Lower lobe of right lung (tissue), 2 donors: ENCODE results near the gene OS9. TPM values are rescaled to one million over a fixed set of nuclear protein-coding genes. Genes with fewer than 3 reads are reported as not detected.

Source experiments
- ATAC-seq, 2 donors: fragments of 200-7000 bp; cut with Tn5 transposase; one replicate each; pipeline ENCODE4 v1.9.1; 2020 to 2022; ENCODE audit warnings: mild to moderate bottlenecking in 2 of 2, moderate library complexity in 2 of 2
- DNase-seq: peaks from one replicate; pipeline ENCODE4 v3.0.0-alpha.2; 2020
- H3K27ac ChIP-seq: fragments of 200-600 bp; one replicate; pipeline ENCODE4 v1.8.0; 2022
- H3K27me3 ChIP-seq: fragments of 200-600 bp; one replicate; pipeline ENCODE4 v1.8.0; 2022; ENCODE audit warnings: low read depth
- H3K36me3 ChIP-seq: fragments of 200-600 bp; one replicate; pipeline ENCODE4 v1.8.0; 2022; ENCODE audit warnings: mild to moderate bottlenecking
- H3K4me1 ChIP-seq: fragments of 200-600 bp; one replicate; pipeline ENCODE4 v1.8.0; 2022
- H3K4me3 ChIP-seq: fragments of 200-600 bp; one replicate; pipeline ENCODE4 v1.8.0; 2022; ENCODE audit warnings: mild to moderate bottlenecking
- H3K9me3 ChIP-seq: fragments of 200-600 bp; one replicate; pipeline ENCODE4 v1.8.0; 2022
- intact Hi-C: fragments of 100-400 bp; cut with DNase I; formaldehyde crosslinking; loops from one replicate; pipeline ENCODE4 v1.11.0; 2022
- total RNA-seq: library from RNA; stranded (reverse); fragmentation: NEBNext Ultra II Directional; extraction: Animal tissue kit (Norgen Biotek cat#: 25700); gene quantifications from one replicate; pipeline ENCODE4 v1.2.1, GENCODE V29; 2021
- TF ChIP-seq, protein P1 (sequence below): fragments of 200-600 bp; IDR thresholded peaks from one replicate; pipeline ENCODE4 v1.8.0; 2022; ENCODE audit warnings: antibody characterized with exemption, mild to moderate bottlenecking
- donor health status: DM: no; HTN: yes; CAD: no; lungs with severe emphysema.

Gene OS9
- total RNA-seq, 1 donor from 2014 or later, result 294 TPM

DNA sequence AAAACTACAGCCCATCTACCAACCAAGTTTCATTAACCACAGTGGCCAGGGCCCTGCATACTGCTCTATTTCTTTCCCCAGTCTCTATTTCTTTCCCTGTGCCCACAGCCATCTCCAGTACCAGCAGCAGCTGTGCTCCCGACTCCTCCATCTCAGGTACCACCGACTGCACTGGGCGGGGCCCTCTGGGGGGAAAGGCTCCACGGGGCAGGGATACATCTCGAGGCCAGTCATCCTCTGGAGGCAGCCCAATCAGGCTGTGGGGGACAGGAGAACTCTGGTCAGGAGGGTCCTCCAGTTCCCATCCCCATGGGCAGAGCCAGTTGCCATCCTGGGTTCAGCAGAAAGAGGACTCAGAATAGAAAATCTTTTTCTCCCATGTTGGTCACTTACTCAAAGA, 55.1 kb downstream of the OS9 start:
- Histone ChIP-seq H3K36me3 (peaks cover 46% of the 10 kb centered on the region), H3K9me3 (no peaks in the 10 kb centered on the region), H3K4me3 (no peak overlapping the region), H3K27me3 (no peaks in the 10 kb centered on the region), H3K27ac (no peak overlapping the region), H3K4me1 (peaks cover 43% of the 10 kb centered on the region)
- TF ChIP-seq, protein P1, sequence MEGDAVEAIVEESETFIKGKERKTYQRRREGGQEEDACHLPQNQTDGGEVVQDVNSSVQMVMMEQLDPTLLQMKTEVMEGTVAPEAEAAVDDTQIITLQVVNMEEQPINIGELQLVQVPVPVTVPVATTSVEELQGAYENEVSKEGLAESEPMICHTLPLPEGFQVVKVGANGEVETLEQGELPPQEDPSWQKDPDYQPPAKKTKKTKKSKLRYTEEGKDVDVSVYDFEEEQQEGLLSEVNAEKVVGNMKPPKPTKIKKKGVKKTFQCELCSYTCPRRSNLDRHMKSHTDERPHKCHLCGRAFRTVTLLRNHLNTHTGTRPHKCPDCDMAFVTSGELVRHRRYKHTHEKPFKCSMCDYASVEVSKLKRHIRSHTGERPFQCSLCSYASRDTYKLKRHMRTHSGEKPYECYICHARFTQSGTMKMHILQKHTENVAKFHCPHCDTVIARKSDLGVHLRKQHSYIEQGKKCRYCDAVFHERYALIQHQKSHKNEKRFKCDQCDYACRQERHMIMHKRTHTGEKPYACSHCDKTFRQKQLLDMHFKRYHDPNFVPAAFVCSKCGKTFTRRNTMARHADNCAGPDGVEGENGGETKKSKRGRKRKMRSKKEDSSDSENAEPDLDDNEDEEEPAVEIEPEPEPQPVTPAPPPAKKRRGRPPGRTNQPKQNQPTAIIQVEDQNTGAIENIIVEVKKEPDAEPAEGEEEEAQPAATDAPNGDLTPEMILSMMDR, result no peak
- intact Hi-C loops, result no loop called here
- DNase-seq, result no peak
- no peak for ATAC-seq

DNA sequence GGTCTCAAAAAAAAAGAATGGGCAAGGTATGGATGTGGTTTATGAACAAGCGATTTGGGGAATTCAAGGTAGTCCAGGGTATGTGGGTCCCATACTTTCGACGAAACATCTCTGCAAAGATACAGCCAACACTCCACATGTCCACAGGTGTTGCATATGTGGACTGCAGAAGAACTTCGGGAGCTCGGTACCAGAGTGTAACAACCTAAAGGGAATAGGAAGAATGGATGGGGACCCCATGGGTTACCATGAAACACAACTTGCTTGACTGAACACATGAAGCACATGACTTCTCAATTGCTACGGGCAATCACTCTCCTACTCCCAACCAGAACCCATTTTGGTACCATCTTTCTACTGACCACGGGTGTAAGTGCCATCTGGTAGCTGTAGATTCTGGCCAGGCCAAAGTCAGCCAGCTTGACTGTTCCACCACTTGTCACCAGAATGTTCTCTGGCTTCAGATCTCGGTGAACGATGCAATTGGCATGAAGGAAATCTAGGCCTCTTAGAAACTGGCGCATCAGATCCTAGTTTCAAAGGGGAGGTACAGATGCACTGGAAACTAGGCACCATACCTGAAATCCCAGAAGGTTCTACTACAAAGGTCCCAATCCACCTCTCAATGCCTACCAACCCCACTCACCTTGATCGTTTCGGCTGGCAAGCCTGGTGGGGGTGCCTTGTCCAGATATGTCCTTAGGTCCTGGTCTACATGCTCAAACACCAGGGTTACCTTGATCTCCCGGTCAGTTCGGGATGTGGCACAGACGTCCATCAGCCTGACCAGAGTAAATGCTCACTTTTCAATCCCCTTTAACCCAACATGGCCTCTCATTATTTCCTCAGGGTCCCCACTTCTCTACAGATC, 56.9 kb downstream of the OS9 start:
- intact Hi-C loops, result no loop called here
- no peaks in the 10 kb centered on the region for H3K27me3 ChIP-seq
- peak overlapping the region; percentile 89 for H3K27ac ChIP-seq
- H3K36me3 ChIP-seq, result peaks cover 46% of the 10 kb centered on the region
- DNase-seq (no peak), ATAC-seq (no peak)
- TF ChIP-seq, protein P1, result no peak
- H3K4me1 ChIP-seq, result peaks cover 42% of the 10 kb centered on the region
- peak overlapping the region; percentile 84 for H3K4me3 ChIP-seq
- no peaks in the 10 kb centered on the region for H3K9me3 ChIP-seq

DNA sequence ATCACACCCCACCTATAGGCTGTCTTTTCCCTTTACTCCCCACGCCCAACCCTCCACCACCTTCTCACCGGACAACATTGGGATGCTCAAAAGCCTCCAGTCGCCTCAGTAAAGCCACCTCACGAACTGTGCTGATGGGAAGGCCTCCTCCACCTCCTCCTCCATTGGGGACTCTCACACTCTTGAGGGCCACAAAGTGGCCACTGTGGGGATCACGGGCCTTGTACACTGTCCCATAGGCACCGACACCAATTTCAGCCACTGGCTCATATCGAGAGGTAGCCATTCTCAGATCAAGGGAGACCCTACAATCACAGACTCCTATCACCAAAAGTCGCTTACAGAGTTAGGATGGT, 57.5 kb downstream of the OS9 start:
- peaks cover 44% of the 10 kb centered on the region for H3K36me3 ChIP-seq
- H3K9me3 ChIP-seq, result no peaks in the 10 kb centered on the region
- ATAC-seq (no peak), DNase-seq (no peak)
- H3K27me3 ChIP-seq, result no peaks in the 10 kb centered on the region
- peaks cover 44% of the 10 kb centered on the region for H3K4me1 ChIP-seq
- intact Hi-C loops, result no loop called here
- TF ChIP-seq, protein P1, result no peak
- peak overlapping the region; percentile 89 for H3K27ac ChIP-seq
- H3K4me3 ChIP-seq, result peak overlapping the region; percentile 84

DNA sequence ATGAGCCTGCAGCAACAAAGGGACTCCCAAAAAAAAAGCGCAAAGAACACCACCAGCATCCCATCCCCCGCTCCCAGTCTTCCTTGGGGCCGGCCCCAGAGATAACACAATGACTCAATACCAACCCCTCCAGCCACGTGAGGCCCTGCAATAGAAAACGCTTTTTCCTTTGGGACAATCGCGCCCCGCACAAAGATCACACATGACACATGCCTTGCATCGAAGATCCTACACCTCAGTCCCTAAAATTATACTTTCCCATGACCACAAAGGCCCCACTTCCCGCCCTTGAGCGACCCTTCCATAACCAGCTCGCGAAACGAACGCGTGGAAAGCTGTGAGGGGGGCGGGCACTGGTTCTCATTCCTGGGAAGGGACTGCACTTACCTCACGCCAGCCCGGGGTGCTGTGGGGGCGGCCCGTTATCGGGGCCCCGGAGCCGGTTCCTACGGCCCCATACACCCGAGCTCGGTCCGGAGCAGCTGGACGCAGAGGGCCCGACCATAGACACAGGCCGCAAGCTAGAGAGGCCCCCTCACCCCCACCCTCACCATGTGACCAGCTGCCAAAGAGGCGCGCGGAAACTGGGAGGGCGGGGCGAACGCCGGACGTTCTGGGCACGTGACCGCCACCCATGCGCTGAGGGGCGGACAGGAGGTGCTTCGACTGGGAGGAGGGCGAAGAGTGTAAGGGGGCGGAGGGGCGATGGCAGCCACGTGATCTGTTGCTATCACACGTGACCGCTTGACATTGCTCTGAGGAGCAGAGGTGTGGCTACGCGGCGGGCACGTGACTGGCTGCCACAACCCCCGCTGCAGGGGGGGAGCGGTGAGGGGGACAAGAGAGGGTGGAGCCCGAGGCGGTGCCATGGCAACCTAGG, 58.1 kb downstream of the OS9 start, which contains the start of gene CDK4:
TSS of gene CDK4 (minus strand) at position 523 of the 880 bp plus-strand sequence. CDS start 593 bp downstream, outside the sequence.
- intact Hi-C loops, result no loop called here
- no peaks in the 10 kb centered on the region for H3K27me3 ChIP-seq
- DNase-seq (peak; percentile 99), ATAC-seq (peak; percentile 90 to 93)
- no peaks in the 10 kb centered on the region for H3K9me3 ChIP-seq
- H3K4me1 ChIP-seq, result peaks cover 50% of the 10 kb centered on the region
- H3K27ac ChIP-seq, result peak within 1 kb of the TSS; percentile 89
- H3K4me3 ChIP-seq, result peak within 1 kb of the TSS; percentile 84
- TF ChIP-seq, protein P1, result no peak
- H3K36me3 ChIP-seq, result peaks cover 38% of the 10 kb centered on the region

DNA sequence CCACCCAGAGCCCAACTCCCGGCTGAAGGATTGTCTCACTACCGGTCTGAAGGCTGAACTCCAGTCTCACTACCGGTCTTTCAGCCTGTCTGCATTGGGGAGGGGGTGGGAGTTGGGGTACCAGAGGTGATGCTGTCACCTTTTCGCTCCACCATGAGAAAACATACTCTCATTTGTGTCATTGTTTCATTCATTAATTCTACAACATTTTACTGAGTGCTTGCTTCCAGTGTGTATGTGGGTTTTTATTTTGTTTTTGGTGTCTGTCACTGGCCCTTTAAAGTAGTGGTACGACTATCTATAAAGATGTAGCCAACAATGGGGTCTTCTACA, 58.7 kb downstream of the OS9 start:
- H3K9me3 ChIP-seq, result no peaks in the 10 kb centered on the region
- peaks cover 37% of the 10 kb centered on the region for H3K36me3 ChIP-seq
- H3K4me3 ChIP-seq, result peak overlapping the region; percentile 84
- no peak for DNase-seq
- TF ChIP-seq, protein P1, result no peak
- peaks cover 51% of the 10 kb centered on the region for H3K4me1 ChIP-seq
- intact Hi-C loops, result no loop called here
- no peak for ATAC-seq
- H3K27ac ChIP-seq, result peak overlapping the region; percentile 69
- H3K27me3 ChIP-seq, result no peaks in the 10 kb centered on the region
